Gastrocnemius medialis (tissue), 4 donors: ENCODE measurements around the gene TYMP.

ENCODE experiments used
- POLR2A ChIP-seq, 2 donors: fragments of 450-650 bp; IDR thresholded peaks; one replicate each; pipeline ENCODE4 v1.6.1; 2017; ENCODE audit warnings: antibody characterized with exemption in 2 of 2, mild to moderate bottlenecking in 2 of 2, moderate library complexity in 2 of 2
- TF ChIP-seq, protein P1 (sequence below), 5 experiments: fragments of 450-650 bp in 3 of 5; fragments of 200-600 bp in 2 of 5; sonication (generic) in 2 of 5; IDR thresholded peaks in 4 of 5; conservative IDR thresholded peaks in 1 of 5; 1 replicate in 4 of 5; 2 replicates in 1 of 5; pipeline ENCODE4 v1.5.1; 2016 to 2019; ENCODE audit warnings: antibody characterized with exemption in 5 of 5, mild to moderate bottlenecking in 3 of 5, moderate library complexity in 3 of 5

DNA sequence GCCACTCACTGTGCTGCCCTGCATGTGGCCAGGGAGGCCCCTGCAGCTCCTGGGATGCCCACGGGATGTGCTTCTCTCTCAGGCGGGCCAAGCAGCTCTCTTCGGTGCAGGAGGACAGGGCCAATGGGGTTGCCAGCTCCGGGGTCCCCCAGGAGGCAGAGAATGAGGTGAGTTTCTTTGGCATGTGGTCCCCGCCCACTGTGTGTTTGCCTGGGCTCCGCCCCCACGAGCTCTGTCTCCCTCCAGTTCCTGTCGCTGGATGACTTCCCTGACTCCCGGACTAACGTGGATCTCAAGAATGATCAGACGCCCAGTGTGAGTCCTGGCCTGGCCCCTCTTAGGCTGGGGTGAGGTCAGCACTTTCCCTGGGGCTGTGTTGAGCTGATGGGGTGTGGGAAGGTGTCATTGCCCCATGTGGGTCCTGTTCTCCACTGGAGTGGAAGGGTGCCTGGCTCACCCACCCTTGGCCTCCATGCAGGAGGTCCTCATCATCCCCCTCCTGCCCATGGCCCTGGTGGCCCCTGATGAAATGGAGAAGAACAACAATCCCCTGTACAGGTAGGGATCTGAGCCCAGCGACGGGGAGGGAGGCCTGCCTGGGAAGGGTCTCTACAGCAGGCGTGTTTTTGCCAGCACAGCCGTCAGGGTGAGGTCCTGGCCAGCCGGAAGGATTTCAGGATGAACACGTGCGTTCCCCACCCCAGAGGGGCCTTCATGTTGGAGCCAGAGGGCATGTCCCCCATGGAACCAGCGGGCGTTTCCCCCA is 12.1 kb downstream of the TYMP start:
- TF ChIP-seq, protein P1, sequence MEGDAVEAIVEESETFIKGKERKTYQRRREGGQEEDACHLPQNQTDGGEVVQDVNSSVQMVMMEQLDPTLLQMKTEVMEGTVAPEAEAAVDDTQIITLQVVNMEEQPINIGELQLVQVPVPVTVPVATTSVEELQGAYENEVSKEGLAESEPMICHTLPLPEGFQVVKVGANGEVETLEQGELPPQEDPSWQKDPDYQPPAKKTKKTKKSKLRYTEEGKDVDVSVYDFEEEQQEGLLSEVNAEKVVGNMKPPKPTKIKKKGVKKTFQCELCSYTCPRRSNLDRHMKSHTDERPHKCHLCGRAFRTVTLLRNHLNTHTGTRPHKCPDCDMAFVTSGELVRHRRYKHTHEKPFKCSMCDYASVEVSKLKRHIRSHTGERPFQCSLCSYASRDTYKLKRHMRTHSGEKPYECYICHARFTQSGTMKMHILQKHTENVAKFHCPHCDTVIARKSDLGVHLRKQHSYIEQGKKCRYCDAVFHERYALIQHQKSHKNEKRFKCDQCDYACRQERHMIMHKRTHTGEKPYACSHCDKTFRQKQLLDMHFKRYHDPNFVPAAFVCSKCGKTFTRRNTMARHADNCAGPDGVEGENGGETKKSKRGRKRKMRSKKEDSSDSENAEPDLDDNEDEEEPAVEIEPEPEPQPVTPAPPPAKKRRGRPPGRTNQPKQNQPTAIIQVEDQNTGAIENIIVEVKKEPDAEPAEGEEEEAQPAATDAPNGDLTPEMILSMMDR (IDR thresholded peaks at IDR 0.05 in 4 of 5, conservative IDR thresholded peaks at IDR 0.05 in 1 of 5), result no peak
- TF ChIP-seq POLR2A (IDR thresholded peaks at IDR 0.05), result no peak
